AG09309 (cell line): ENCODE measurements around the gene ACER1.

ENCODE experiments used
- DNase-seq: peaks from one replicate; pipeline ENCODE4 v3.0.0-alpha.2; 2010; ENCODE audit warnings: low read depth
- H3K4me3 ChIP-seq: 2 replicates; pipeline ENCODE4 v1.5.1; 2011; ENCODE audit warnings: mild to moderate bottlenecking, low read depth, low read length, moderate library complexity; ENCODE audit not compliant: control insufficient read depth
- CTCF ChIP-seq: IDR thresholded peaks from 2 replicates; pipeline ENCODE4 v1.5.1; 2011; ENCODE audit warnings: mild to moderate bottlenecking, low read depth, low read length, inconsistent platforms; ENCODE audit not compliant: insufficient read depth, control insufficient read depth; ENCODE audit errors: missing control alignments

The ACER1 gene

GRCh38 chr19:6278740-6279619, 54.4 kb downstream of the ACER1 start:
- peak overlapping the region; percentile 96 for H3K4me3 ChIP-seq
- DNase-seq, result no peak
- no peak for TF ChIP-seq CTCF

- H3K4me3 ChIP-seq, result peak overlapping the region; percentile 96
- no peak for TF ChIP-seq CTCF
- no peak for DNase-seq
Measured at GRCh38 chr19:6278051-6278450, 55.4 kb downstream of the ACER1 start.

- peak; percentile 62 for DNase-seq
- H3K4me3 ChIP-seq, result no peak overlapping the region; the same call in none of the 2 replicates
- no peak for TF ChIP-seq CTCF
Measured at GRCh38 chr19:6276447-6276846, 57.0 kb downstream of the ACER1 start.

GRCh38 chr19:6275170-6275744, 58.2 kb downstream of the ACER1 start:
- no peak overlapping the region for H3K4me3 ChIP-seq
- no peak for TF ChIP-seq CTCF
- no peak for DNase-seq

- no peak for DNase-seq
- H3K4me3 ChIP-seq, result peak overlapping the region; percentile 27; the same call in 1 of the 2 replicates
- no peak for TF ChIP-seq CTCF
Measured at GRCh38 chr19:6274756-6275155, 58.7 kb downstream of the ACER1 start.

- peak overlapping the region; percentile 27 for H3K4me3 ChIP-seq
Measured at GRCh38 chr19:6273701-6274601, 59.5 kb downstream of the ACER1 start.

More at GRCh38 chr19:6273701-6274601, 59.5 kb downstream of the ACER1 start:
- no peak for TF ChIP-seq CTCF
- DNase-seq, result peak; percentile 87
